Activated CD4-positive, alpha-beta memory T cell treated with anti-CD3 and anti-CD28 coated beads, Interleukin-2, amount 10 ng/mL, durations not matched to agents 7 days and 5 days (primary cell): ENCODE results near the gene OR4E2. TPM values are rescaled to one million over a fixed set of nuclear protein-coding genes. Genes with fewer than 3 reads are reported as not detected.
"Not testable (repeated sequence)": the region's sequence is repeated elsewhere in the genome, so short reads cannot be mapped to it uniquely, and the experiment has no call there.

Experiments used
- CTCF ChIA-PET: fragments of 350-600 bp; sonication (Branson Sonifier 250); formaldehyde crosslinking; loops from one replicate; lab custom pipeline; 2021; ENCODE audit warnings: antibody characterized with exemption, inconsistent platforms; lab: Charles Lee
- POLR2A ChIA-PET: fragments of 350-600 bp; sonication (Branson Sonifier 250); formaldehyde crosslinking; loops from one replicate; lab custom pipeline; 2021; ENCODE audit warnings: antibody characterized with exemption; lab: Charles Lee
- DNase-seq: peaks from one replicate; pipeline ENCODE4 v3.0.0-alpha.2; 2020
- H3K27ac Mint-ChIP-seq: one replicate; pipeline ENCODE4 v1.8.0; 2021; ENCODE audit warnings: mild to moderate bottlenecking, mixed read lengths
- H3K27me3 Mint-ChIP-seq: one replicate; pipeline ENCODE4 v1.8.0; 2021; ENCODE audit warnings: mixed read lengths
- H3K36me3 Mint-ChIP-seq: one replicate; pipeline ENCODE4 v1.8.0; 2021; ENCODE audit warnings: low read depth, mixed read lengths
- H3K4me1 Mint-ChIP-seq: one replicate; pipeline ENCODE4 v1.8.0; 2021; ENCODE audit warnings: mixed read lengths
- H3K4me3 Mint-ChIP-seq: one replicate; pipeline ENCODE4 v1.8.0; 2021; ENCODE audit warnings: mild to moderate bottlenecking, mixed read lengths
- H3K9me3 Mint-ChIP-seq: one replicate; pipeline ENCODE4 v1.8.0; 2021; ENCODE audit warnings: mixed read lengths
- total RNA-seq, 2 experiments: library from RNA; stranded (reverse); gene quantifications; one replicate each; pipeline ENCODE4 v1.2.3, GENCODE V29; 2021

OR4E2 gene
- total RNA-seq, 2 experiments from 2014 or later: 0.25 TPM; not detected in 1

GRCh38 chr14:21656980-21657379 lies 3.3 kb downstream of the OR4E2 start:
- H3K4me1 Mint-ChIP-seq: no peaks in the 10 kb centered on the region
- no peak for DNase-seq
- H3K4me3 Mint-ChIP-seq: no peak overlapping the region
- POLR2A ChIA-PET: no interaction called here
- H3K27ac Mint-ChIP-seq: no peak overlapping the region
- no peaks in the 10 kb centered on the region for H3K36me3 Mint-ChIP-seq
- CTCF ChIA-PET: no interaction called here
- H3K27me3 Mint-ChIP-seq: peaks cover 12% of the 10 kb centered on the region
- H3K9me3 Mint-ChIP-seq: no peaks in the 10 kb centered on the region

- Mint-ChIP-seq H3K27me3 (peaks cover 28% of the 10 kb centered on the region), H3K9me3 (no peaks in the 10 kb centered on the region), H3K27ac (no peak overlapping the region), H3K4me1 (no peaks in the 10 kb centered on the region), H3K4me3 (no peak overlapping the region), H3K36me3 (no peaks in the 10 kb centered on the region)
- POLR2A ChIA-PET: no interaction called here
- DNase-seq: no peak
- CTCF ChIA-PET: no interaction called here
Measured at GRCh38 chr14:21668377-21668776, 14.7 kb downstream of the OR4E2 start.

- Mint-ChIP-seq H3K4me1 (no peaks in the 10 kb centered on the region), H3K27ac (no peak overlapping the region), H3K27me3 (peaks cover 26% of the 10 kb centered on the region), H3K4me3 (no peak overlapping the region), H3K9me3 (no peaks in the 10 kb centered on the region), H3K36me3 (no peaks in the 10 kb centered on the region)
- ChIA-PET POLR2A (no interaction called here), CTCF (no interaction called here)
- DNase-seq: no peak
Measured at GRCh38 chr14:21669284-21669683, 15.6 kb downstream of the OR4E2 start.

GRCh38 chr14:21671371-21671770 lies 17.7 kb downstream of the OR4E2 start:
- H3K4me1 Mint-ChIP-seq: no peaks in the 10 kb centered on the region
- H3K27ac Mint-ChIP-seq: no peak overlapping the region
- ChIA-PET POLR2A (interaction anchor here (0.6 kb wide), 1 partner anchor 14 kb away, joined by 4 read pairs; no protein-coding TSS in a partner anchor), CTCF (no interaction called here)
- no peaks in the 10 kb centered on the region for H3K9me3 Mint-ChIP-seq
- no peak for DNase-seq
- no peak overlapping the region for H3K4me3 Mint-ChIP-seq
- no peaks in the 10 kb centered on the region for H3K36me3 Mint-ChIP-seq
- H3K27me3 Mint-ChIP-seq: peaks cover 20% of the 10 kb centered on the region

GRCh38 chr14:21672116-21672515 lies 18.5 kb downstream of the OR4E2 start:
- ChIA-PET CTCF (interaction anchor here (1.3 kb wide), 1 partner anchor 38 kb away, joined by 3 read pairs; no protein-coding TSS in a partner anchor), POLR2A (no interaction called here)
- Mint-ChIP-seq H3K9me3 (no peaks in the 10 kb centered on the region), H3K27me3 (peaks cover 21% of the 10 kb centered on the region), H3K27ac (no peak overlapping the region), H3K4me1 (no peaks in the 10 kb centered on the region), H3K4me3 (no peak overlapping the region), H3K36me3 (no peaks in the 10 kb centered on the region)
- DNase-seq: no peak

GRCh38 chr14:21673718-21674117 lies 20.1 kb downstream of the OR4E2 start, which contains the start of gene OR4E1:
TSS of gene OR4E1 (minus strand) at chr14:21673818. CDS start at chr14:21670935, 2,883 bp downstream.
- ChIA-PET POLR2A (no interaction called here), CTCF (no interaction called here)
- Mint-ChIP-seq H3K4me3 (no peak within 1 kb of the TSS), H3K36me3 (no peaks in the 10 kb centered on the region), H3K27ac (no peak within 1 kb of the TSS), H3K9me3 (no peaks in the 10 kb centered on the region), H3K27me3 (peaks cover 27% of the 10 kb centered on the region), H3K4me1 (no peaks in the 10 kb centered on the region)
- DNase-seq: no peak

GRCh38 chr14:21675566-21675965 lies 21.9 kb downstream of the OR4E2 start:
- Mint-ChIP-seq H3K27ac (no peak overlapping the region), H3K4me1 (no peaks in the 10 kb centered on the region), H3K9me3 (no peaks in the 10 kb centered on the region), H3K36me3 (no peaks in the 10 kb centered on the region), H3K27me3 (peaks cover 20% of the 10 kb centered on the region), H3K4me3 (no peak overlapping the region)
- ChIA-PET CTCF (no interaction called here), POLR2A (no interaction called here)
- DNase-seq: no peak

GRCh38 chr14:21680072-21680471 lies 26.4 kb downstream of the OR4E2 start:
- no peak overlapping the region for H3K4me3 Mint-ChIP-seq
- H3K4me1 Mint-ChIP-seq: no peaks in the 10 kb centered on the region
- DNase-seq: no peak
- H3K27ac Mint-ChIP-seq: no peak overlapping the region
- ChIA-PET POLR2A (no interaction called here), CTCF (no interaction called here)
- H3K36me3 Mint-ChIP-seq: no peaks in the 10 kb centered on the region
- H3K27me3 Mint-ChIP-seq: peaks cover 32% of the 10 kb centered on the region
- no peaks in the 10 kb centered on the region for H3K9me3 Mint-ChIP-seq

- no peaks in the 10 kb centered on the region for H3K9me3 Mint-ChIP-seq
- CTCF ChIA-PET: no interaction called here
Measured at GRCh38 chr14:21686468-21686867, 32.8 kb downstream of the OR4E2 start.

GRCh38 chr14:21694425-21694824 lies 40.8 kb downstream of the OR4E2 start:
- H3K9me3 Mint-ChIP-seq: no peaks in the 10 kb centered on the region
- H3K27ac Mint-ChIP-seq: no peak overlapping the region
- peaks cover 11% of the 10 kb centered on the region for H3K27me3 Mint-ChIP-seq
- ChIA-PET CTCF (interaction anchor here (0.7 to 1.4 kb wide), 2 partner anchors 16 to 54 kb away, joined by 3 to 5 read pairs; no protein-coding TSS in a partner anchor), POLR2A (no interaction called here)
- H3K4me3 Mint-ChIP-seq: no peak overlapping the region
- no peak for DNase-seq
- no peaks in the 10 kb centered on the region for H3K36me3 Mint-ChIP-seq
- H3K4me1 Mint-ChIP-seq: no peaks in the 10 kb centered on the region

More at GRCh38 chr14:21686468-21686867, 32.8 kb downstream of the OR4E2 start:
- Mint-ChIP-seq H3K27me3 (peaks cover 26% of the 10 kb centered on the region), H3K27ac (no peak overlapping the region), H3K36me3 (no peaks in the 10 kb centered on the region), H3K4me3 (no peak overlapping the region), H3K4me1 (no peaks in the 10 kb centered on the region)
- POLR2A ChIA-PET: no interaction called here
- no peak for DNase-seq

GRCh38 chr14:21697662-21698061 lies 44.0 kb downstream of the OR4E2 start:
- H3K4me3 Mint-ChIP-seq, H3K9me3 Mint-ChIP-seq, DNase-seq, H3K36me3 Mint-ChIP-seq, H3K4me1 Mint-ChIP-seq, H3K27ac Mint-ChIP-seq, CTCF ChIA-PET, POLR2A ChIA-PET, H3K27me3 Mint-ChIP-seq: not testable (repeated sequence)

- H3K36me3 Mint-ChIP-seq, H3K27ac Mint-ChIP-seq, H3K9me3 Mint-ChIP-seq, POLR2A ChIA-PET, H3K4me3 Mint-ChIP-seq, H3K4me1 Mint-ChIP-seq, CTCF ChIA-PET, DNase-seq, H3K27me3 Mint-ChIP-seq: not testable (repeated sequence)
Measured at GRCh38 chr14:21698538-21698937, 44.9 kb downstream of the OR4E2 start.

GRCh38 chr14:21699551-21699950 lies 45.9 kb downstream of the OR4E2 start:
- Mint-ChIP-seq H3K4me3 (no peak overlapping the region), H3K27ac (no peak overlapping the region), H3K27me3 (peaks cover 7% of the 10 kb centered on the region), H3K36me3 (no peaks in the 10 kb centered on the region), H3K9me3 (no peaks in the 10 kb centered on the region), H3K4me1 (peaks cover 10% of the 10 kb centered on the region)
- no peak for DNase-seq
- ChIA-PET POLR2A (no interaction called here), CTCF (interaction anchor here (1.6 kb wide), 1 partner anchor 12 kb away, joined by 4 read pairs; no protein-coding TSS in a partner anchor)

GRCh38 chr14:21702316-21702715 lies 48.7 kb downstream of the OR4E2 start:
- no peak overlapping the region for H3K27ac Mint-ChIP-seq
- ChIA-PET POLR2A (no interaction called here), CTCF (no interaction called here)
- no peaks in the 10 kb centered on the region for H3K9me3 Mint-ChIP-seq
- H3K4me1 Mint-ChIP-seq: peaks cover 17% of the 10 kb centered on the region
- H3K4me3 Mint-ChIP-seq: no peak overlapping the region
- peaks cover 14% of the 10 kb centered on the region for H3K27me3 Mint-ChIP-seq
- H3K36me3 Mint-ChIP-seq: no peaks in the 10 kb centered on the region
- no peak for DNase-seq
